DLD1 (cell line): ENCODE results near the gene TUBB4B.

ENCODE experiments used
- in situ Hi-C: cut with HindIII; loops from 2 replicates; pipeline ENCODE4 v1.10.0; 2017; ENCODE audit warnings: low sequenced_read_pairs

Gene TUBB4B

GRCh38 chr9:137240841-137241489 lies at the start of gene TUBB4B:
Gene TUBB4B (plus strand): TSS chr9:137241287. CDS start chr9:137241361, 74 bp downstream.
- in situ Hi-C loops, result no loop called here

GRCh38 chr9:137191691-137192447 lies 49.2 kb upstream of the TUBB4B start:
- in situ Hi-C loops, result no loop called here

GRCh38 chr9:137192448-137192780 lies 48.7 kb upstream of the TUBB4B start:
- in situ Hi-C loops, result no loop called here

GRCh38 chr9:137192859-137193258 lies 48.2 kb upstream of the TUBB4B start:
- in situ Hi-C loops, result no loop called here

- in situ Hi-C loops, result no loop called here
Observed at GRCh38 chr9:137193771-137194170, 47.3 kb upstream of the TUBB4B start.

GRCh38 chr9:137194388-137194787 lies 46.7 kb upstream of the TUBB4B start:
- in situ Hi-C loops, result no loop called here

- in situ Hi-C loops, result no loop called here
Observed at GRCh38 chr9:137194909-137195308, 46.2 kb upstream of the TUBB4B start.

- in situ Hi-C loops, result no loop called here
Observed at GRCh38 chr9:137195525-137196220, 45.4 kb upstream of the TUBB4B start.

GRCh38 chr9:137198051-137198901 lies 42.8 kb upstream of the TUBB4B start:
- in situ Hi-C loops, result no loop called here

GRCh38 chr9:137198902-137199283 lies 42.2 kb upstream of the TUBB4B start:
- in situ Hi-C loops, result no loop called here

GRCh38 chr9:137199411-137200121 lies 41.5 kb upstream of the TUBB4B start:
- in situ Hi-C loops, result no loop called here

GRCh38 chr9:137200311-137201204 lies 40.5 kb upstream of the TUBB4B start, which contains the start of gene TPRN:
Gene TPRN (minus strand): TSS chr9:137200741. CDS start chr9:137200711, 30 bp downstream.
- in situ Hi-C loops, result no loop called here

GRCh38 chr9:137201205-137201868 lies 39.8 kb upstream of the TUBB4B start:
- in situ Hi-C loops, result no loop called here

- in situ Hi-C loops, result no loop called here
Observed at GRCh38 chr9:137202966-137203365, 38.1 kb upstream of the TUBB4B start.

- in situ Hi-C loops, result no loop called here
Observed at GRCh38 chr9:137204731-137205125, 36.4 kb upstream of the TUBB4B start.

GRCh38 chr9:137205126-137206069 lies 35.7 kb upstream of the TUBB4B start, which contains the start of the genes NDOR1 and TMEM203:
Gene NDOR1 (plus strand): TSS chr9:137205700. CDS start chr9:137205778, 78 bp downstream.
Gene TMEM203 (minus strand): TSS chr9:137205648. CDS start chr9:137205414, 234 bp downstream.
- in situ Hi-C loops, result no loop called here

- in situ Hi-C loops, result no loop called here
Observed at GRCh38 chr9:137206602-137207001, 34.5 kb upstream of the TUBB4B start.
